ENCODE results near the gene SORBS1. TPM values are rescaled to one million over a fixed set of nuclear protein-coding genes. Genes with fewer than 3 reads are reported as not detected.

Gene SORBS1
- total RNA-seq, 4 donors from 2014 or later, result 28.1 to 92.5 (median 41.7) TPM

DNA sequence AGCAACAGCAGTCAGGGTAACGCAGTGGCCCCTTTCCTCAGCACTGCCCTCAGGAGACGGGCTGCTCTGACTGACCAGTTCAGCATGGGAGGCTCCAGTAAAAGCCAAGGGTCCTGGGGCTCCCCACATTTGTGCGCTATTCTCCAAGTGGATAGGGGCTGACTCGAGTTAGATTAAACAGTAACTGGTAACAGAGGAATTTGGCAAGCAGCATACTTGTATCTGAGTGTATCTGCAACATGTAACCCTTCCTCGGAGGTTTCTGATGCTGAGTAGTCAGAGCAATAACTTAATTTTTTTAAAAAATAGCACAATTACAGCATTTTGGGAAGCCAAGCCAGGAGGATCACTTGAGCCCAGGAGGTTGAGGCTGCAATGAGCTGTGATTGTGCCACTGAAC lies 22.8 kb downstream of the SORBS1 start:
- no peaks in the 10 kb centered on the region for H3K4me1 ChIP-seq
- no peaks in the 10 kb centered on the region for H3K36me3 ChIP-seq
- 77% methylated on average over 5 of the region's 5 CpGs for WGBS
- DNase-seq (ENCODE audit: low spot score in 2 of 2), result no peak
- TF ChIP-seq, protein P1, sequence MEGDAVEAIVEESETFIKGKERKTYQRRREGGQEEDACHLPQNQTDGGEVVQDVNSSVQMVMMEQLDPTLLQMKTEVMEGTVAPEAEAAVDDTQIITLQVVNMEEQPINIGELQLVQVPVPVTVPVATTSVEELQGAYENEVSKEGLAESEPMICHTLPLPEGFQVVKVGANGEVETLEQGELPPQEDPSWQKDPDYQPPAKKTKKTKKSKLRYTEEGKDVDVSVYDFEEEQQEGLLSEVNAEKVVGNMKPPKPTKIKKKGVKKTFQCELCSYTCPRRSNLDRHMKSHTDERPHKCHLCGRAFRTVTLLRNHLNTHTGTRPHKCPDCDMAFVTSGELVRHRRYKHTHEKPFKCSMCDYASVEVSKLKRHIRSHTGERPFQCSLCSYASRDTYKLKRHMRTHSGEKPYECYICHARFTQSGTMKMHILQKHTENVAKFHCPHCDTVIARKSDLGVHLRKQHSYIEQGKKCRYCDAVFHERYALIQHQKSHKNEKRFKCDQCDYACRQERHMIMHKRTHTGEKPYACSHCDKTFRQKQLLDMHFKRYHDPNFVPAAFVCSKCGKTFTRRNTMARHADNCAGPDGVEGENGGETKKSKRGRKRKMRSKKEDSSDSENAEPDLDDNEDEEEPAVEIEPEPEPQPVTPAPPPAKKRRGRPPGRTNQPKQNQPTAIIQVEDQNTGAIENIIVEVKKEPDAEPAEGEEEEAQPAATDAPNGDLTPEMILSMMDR (IDR thresholded peaks at IDR 0.05), result no peak
- TF ChIP-seq POLR2AphosphoS5 (IDR thresholded peaks at IDR 0.05), result no peak
- TF ChIP-seq POLR2A (IDR thresholded peaks at IDR 0.05), result no peak
- no peak for TF ChIP-seq EP300 (IDR thresholded peaks at IDR 0.05)
- H3K27ac ChIP-seq, result no peak overlapping the region
- no peak overlapping the region for H3K4me3 ChIP-seq
- H3K27me3 ChIP-seq, result no peaks in the 10 kb centered on the region
- H3K9me3 ChIP-seq, result no peaks in the 10 kb centered on the region

- H3K27ac ChIP-seq, result no peak overlapping the region
- no peak for DNase-seq (ENCODE audit: low spot score in 2 of 2)
- H3K4me3 ChIP-seq, result no peak overlapping the region
- TF ChIP-seq EP300 (IDR thresholded peaks at IDR 0.05) (no peak), POLR2AphosphoS5 (IDR thresholded peaks at IDR 0.05) (no peak), POLR2A (IDR thresholded peaks at IDR 0.05) (no peak)
- TF ChIP-seq, protein P1 (IDR thresholded peaks at IDR 0.05), result no peak
- WGBS, result 84% methylated on average over 4 of the region's 4 CpGs
- H3K9me3 ChIP-seq, result no peaks in the 10 kb centered on the region
- H3K4me1 ChIP-seq, result no peaks in the 10 kb centered on the region
- H3K27me3 ChIP-seq, result no peaks in the 10 kb centered on the region
- no peaks in the 10 kb centered on the region for H3K36me3 ChIP-seq
These were observed 23.6 kb downstream of the SORBS1 start for GRCh38 chr10:95537542-95537927.

- Histone ChIP-seq H3K9me3 (no peaks in the 10 kb centered on the region), H3K4me3 (no peak overlapping the region), H3K4me1 (no peaks in the 10 kb centered on the region), H3K27ac (no peak overlapping the region), H3K27me3 (no peaks in the 10 kb centered on the region), H3K36me3 (no peaks in the 10 kb centered on the region)
- WGBS, result 90% methylated on average over 8 of the region's 8 CpGs
- TF ChIP-seq POLR2AphosphoS5 (IDR thresholded peaks at IDR 0.05) (no peak), POLR2A (IDR thresholded peaks at IDR 0.05) (no peak), EP300 (IDR thresholded peaks at IDR 0.05) (no peak)
- TF ChIP-seq, protein P1 (IDR thresholded peaks at IDR 0.05), result no peak
- no peak for DNase-seq (ENCODE audit: low spot score in 2 of 2)
These were observed 24.2 kb downstream of the SORBS1 start for GRCh38 chr10:95536894-95537541.

DNA sequence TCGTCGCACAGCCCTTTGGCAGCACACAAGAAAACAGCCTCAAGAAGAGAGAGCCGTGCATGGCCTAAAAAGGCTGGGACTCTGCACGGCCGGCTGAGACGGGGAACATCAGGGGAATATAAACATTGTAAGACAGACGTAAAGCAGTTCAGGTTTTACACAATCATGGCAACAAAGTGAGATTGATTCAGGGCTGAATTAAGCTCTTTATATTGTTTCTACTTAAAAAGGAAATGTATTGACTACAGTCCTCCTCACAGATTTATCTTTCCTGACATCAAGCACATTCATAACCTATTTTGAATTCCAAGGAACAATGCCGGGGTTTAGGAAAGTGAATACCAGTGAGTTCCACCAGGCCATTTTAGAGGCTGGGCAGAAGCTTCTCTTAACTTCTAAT lies 25.2 kb downstream of the SORBS1 start:
- no peak for DNase-seq (ENCODE audit: low spot score in 2 of 2)
- no peaks in the 10 kb centered on the region for H3K36me3 ChIP-seq
- no peak overlapping the region for H3K4me3 ChIP-seq
- no peaks in the 10 kb centered on the region for H3K9me3 ChIP-seq
- H3K27me3 ChIP-seq, result no peaks in the 10 kb centered on the region
- TF ChIP-seq EP300 (IDR thresholded peaks at IDR 0.05) (peak; percentile 98), POLR2A (IDR thresholded peaks at IDR 0.05) (no peak)
- no peak overlapping the region for H3K27ac ChIP-seq
- WGBS, result 69% methylated on average over 8 of the region's 8 CpGs
- no peaks in the 10 kb centered on the region for H3K4me1 ChIP-seq

DNA sequence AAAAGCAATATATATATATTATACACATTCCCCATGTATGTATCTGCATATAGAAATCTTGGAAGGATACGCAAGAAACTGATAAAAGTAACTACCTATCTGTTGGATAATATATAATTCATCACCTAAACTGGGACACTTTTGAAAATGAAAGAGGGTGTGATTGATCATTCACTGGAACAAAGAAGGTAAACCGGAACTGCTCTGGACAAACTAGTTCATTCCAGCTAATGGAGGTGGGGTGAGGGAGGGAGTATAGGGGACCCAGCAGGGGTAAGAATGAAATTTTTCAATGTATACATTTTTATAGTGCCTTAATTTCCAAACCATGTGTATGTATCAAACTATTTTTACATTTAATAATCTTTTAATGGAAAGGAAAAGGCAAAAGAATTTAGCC lies 25.6 kb downstream of the SORBS1 start:
- TF ChIP-seq, protein P1 (IDR thresholded peaks at IDR 0.05), result no peak
- Histone ChIP-seq H3K4me3 (no peak overlapping the region), H3K27ac (no peak overlapping the region), H3K36me3 (no peaks in the 10 kb centered on the region), H3K4me1 (no peaks in the 10 kb centered on the region), H3K9me3 (no peaks in the 10 kb centered on the region), H3K27me3 (no peaks in the 10 kb centered on the region)
- DNase-seq (ENCODE audit: low spot score in 2 of 2), result no peak
- WGBS, result 85% methylated on average over 2 of the region's 2 CpGs

GRCh38 chr10:95533590-95533989 lies 27.6 kb downstream of the SORBS1 start:
- no peaks in the 10 kb centered on the region for H3K36me3 ChIP-seq
- no peaks in the 10 kb centered on the region for H3K27me3 ChIP-seq
- no peak overlapping the region for H3K4me3 ChIP-seq
- DNase-seq (ENCODE audit: low spot score in 2 of 2), result no peak
- whole genome bisulfite sequencing, result 77% methylated on average over 6 of the region's 6 CpGs
- H3K4me1 ChIP-seq, result peaks cover 7% of the 10 kb centered on the region
- H3K9me3 ChIP-seq, result no peaks in the 10 kb centered on the region
- no peak for TF ChIP-seq POLR2AphosphoS5 (IDR thresholded peaks at IDR 0.05)
- TF ChIP-seq, protein P1 (IDR thresholded peaks at IDR 0.05), result no peak
- no peak overlapping the region for H3K27ac ChIP-seq

All from suprapubic skin (tissue), 4 donors.